Endothelial cell of umbilical vein (primary cell): Measurements from ENCODE around the gene KCNMA1. TPM values are rescaled to one million over a fixed set of nuclear protein-coding genes. Genes with fewer than 3 reads are reported as not detected.

Experiments used
- BruUV-seq: library from RNA; stranded (reverse); fragments of 400-500 nt; replicated peaks from 2 replicates; lab custom pipeline; 2021; lab: Mats Ljungman, UMichigan
- CTCF ChIA-PET: fragments of 300-600, 350-600 bp; sonication (Branson Sonifier 250); formaldehyde crosslinking; loops from one replicate; lab custom pipeline; 2021; ENCODE audit warnings: antibody characterized with exemption, inconsistent platforms; lab: Charles Lee
- POLR2A ChIA-PET: fragments of 300-600, 350-600 bp; sonication (Branson Sonifier 250); formaldehyde crosslinking; loops from one replicate; lab custom pipeline; 2021; ENCODE audit warnings: antibody characterized with exemption, inconsistent platforms; lab: Charles Lee
- DNase-seq: peaks from one replicate; pipeline ENCODE4 v3.0.0-alpha.2; 2011; ENCODE audit warnings: low read depth, low spot score
- FAIRE-seq: peaks from 2 replicates; lab custom pipeline; 2011; peaks lifted over from hg19 to GRCh38; lab: Jason Lieb, UNC
- H2AFZ ChIP-seq: 2 replicates; pipeline ENCODE4 v1.6.0; 2012; ENCODE audit warnings: low read depth, low read length, control low read depth, inconsistent platforms
- H3K27ac ChIP-seq: 2 replicates; pipeline ENCODE4 v1.5.1; 2011; ENCODE audit warnings: low read depth, mild to moderate bottlenecking, control low read depth, low read length, moderate library complexity; ENCODE audit not compliant: insufficient read depth
- H3K27me3 ChIP-seq, 2 experiments: 2 replicates each; pipeline versions ENCODE4 v1.6.0 to v1.6.1; 2011; ENCODE audit warnings: low read length in 2 of 2, mixed read lengths in 1 of 2; ENCODE audit not compliant: control insufficient read depth in 2 of 2, insufficient read depth in 2 of 2
- H3K36me3 ChIP-seq, 2 experiments: 2 replicates in 1 of 2; 3 replicates in 1 of 2; pipeline ENCODE4 v1.5.1; 2011; ENCODE audit warnings: low read length in 2 of 2, mild to moderate bottlenecking in 1 of 2, moderate library complexity in 1 of 2; ENCODE audit not compliant: control insufficient read depth in 2 of 2, insufficient read depth in 2 of 2; ENCODE audit errors: extremely low read depth in 1 of 2
- H3K4me1 ChIP-seq: 3 replicates; pipeline ENCODE4 v1.5.1; 2011; ENCODE audit warnings: mild to moderate bottlenecking, low read length; ENCODE audit not compliant: control insufficient read depth, insufficient read depth; ENCODE audit errors: extremely low read depth
- H3K4me2 ChIP-seq: 2 replicates; pipeline ENCODE4 v1.6.1; 2011; ENCODE audit warnings: low read length, control low read depth, mixed read lengths; ENCODE audit not compliant: insufficient read depth
- H3K4me3 ChIP-seq, 3 experiments: fragments of 200-600 bp in 1 of 3; sonication (generic), shearing (Covaris generic) in 1 of 3; replicated peaks in 1 of 3; 2 replicates each; pipeline ENCODE4 v1.5.1; 2011 to 2016; ENCODE audit warnings: control low read depth in 3 of 3, low read length in 3 of 3, mild to moderate bottlenecking in 2 of 3, inconsistent platforms in 1 of 3, low read depth in 1 of 3, moderate library complexity in 1 of 3; ENCODE audit not compliant: insufficient read depth in 1 of 3
- H3K79me2 ChIP-seq: 2 replicates; pipeline ENCODE4 v1.6.0; 2012; ENCODE audit warnings: low read length, inconsistent platforms; ENCODE audit not compliant: control insufficient read depth, insufficient read depth
- H3K9ac ChIP-seq: replicated peaks from 2 replicates; pipeline ENCODE3; 2011; ENCODE audit warnings: low read length, control low read depth; ENCODE audit not compliant: insufficient read depth; ENCODE audit errors: extremely low read depth
- H3K9me1 ChIP-seq: replicated peaks from 3 replicates; pipeline ENCODE4 v1.6.0; 2011; ENCODE audit warnings: mild to moderate bottlenecking, low read length; ENCODE audit not compliant: control insufficient read depth, insufficient read depth; ENCODE audit errors: extremely low read depth
- H3K9me3 ChIP-seq: replicated peaks from 2 replicates; pipeline ENCODE4 v1.5.1; 2012; ENCODE audit warnings: low read length, inconsistent platforms; ENCODE audit not compliant: control insufficient read depth, insufficient read depth
- H4K20me1 ChIP-seq: replicated peaks from 2 replicates; pipeline ENCODE3; 2011; ENCODE audit warnings: mild to moderate bottlenecking, low read length; ENCODE audit not compliant: control insufficient read depth, insufficient read depth; ENCODE audit errors: extremely low read depth
- CTCF ChIP-seq, 2 donors: IDR thresholded peaks; 1 replicate in 1 of 2; 2 replicates in 1 of 2; pipeline ENCODE4 v1.5.1; 2011; ENCODE audit warnings: low read length in 2 of 2, mild to moderate bottlenecking in 2 of 2, moderate library complexity in 2 of 2, control low read depth in 1 of 2, inconsistent platforms in 1 of 2, low read depth in 1 of 2; ENCODE audit not compliant: insufficient read depth in 1 of 2; ENCODE audit errors: extremely low read depth in 1 of 2
- EZH2 ChIP-seq: IDR thresholded peaks from 2 replicates; pipeline ENCODE4 v1.6.1; 2012; ENCODE audit warnings: borderline replicate concordance, low read depth, mild to moderate bottlenecking, moderate library complexity, low read length, inconsistent platforms; ENCODE audit not compliant: severe bottlenecking
- FOS ChIP-seq: IDR thresholded peaks from 2 replicates; pipeline ENCODE4 v1.6.1; 2011; ENCODE audit warnings: mild to moderate bottlenecking, low read length, moderate library complexity, borderline replicate concordance; ENCODE audit not compliant: insufficient read depth
- GATA2 ChIP-seq: IDR thresholded peaks from 2 replicates; pipeline ENCODE4 v1.7.0; 2011; ENCODE audit warnings: low read depth, mild to moderate bottlenecking, moderate library complexity, mixed read lengths, low read length; ENCODE audit not compliant: insufficient read length, insufficient read depth
- JUN ChIP-seq: IDR thresholded peaks from 2 replicates; pipeline ENCODE4 v1.6.1; 2011; ENCODE audit warnings: borderline replicate concordance, low read depth; ENCODE audit not compliant: insufficient read length, insufficient read depth
- MYC ChIP-seq: IDR thresholded peaks from one replicate; pipeline ENCODE4 v1.6.1; 2011; ENCODE audit warnings: mild to moderate bottlenecking, low read depth, low read length
- POLR2A ChIP-seq: IDR thresholded peaks from 2 replicates; pipeline ENCODE4 v1.6.1; 2012; ENCODE audit warnings: low read depth, mild to moderate bottlenecking, control low read depth, low read length
- POLR2AphosphoS5 ChIP-seq: IDR thresholded peaks from 2 replicates; pipeline ENCODE4 v1.6.1; 2012; ENCODE audit warnings: low read depth, mild to moderate bottlenecking, control low read depth, low read length, moderate library complexity; ENCODE audit not compliant: insufficient read depth
- dilution Hi-C: fragments of 300-500 bp; cut with MboI; formaldehyde crosslinking; loops from one replicate; pipeline ENCODE4 v1.15.0; 2019; ENCODE audit warnings: low sequenced_read_pairs; ENCODE audit not compliant: extremely low pct_ligation_motif_present
- intact Hi-C: fragments of 100-400 bp; cut with micrococcal nuclease; formaldehyde crosslinking; loops from one replicate; pipeline ENCODE4 v1.10.0; 2022
- polyA plus RNA-seq, 4 experiments: library from polyadenylated mRNA; depleted of rRNA in 3 of 4; stranded (reverse) in 3 of 4; unstranded in 1 of 4; fragments of >200 nt; gene quantifications; 2 replicates each; pipeline versions ENCODE4 v1.2.1 to v1.2.3, GENCODE V29; 2011 to 2012; ENCODE audit warnings: missing spikeins in 1 of 4
- total RNA-seq: library from RNA; stranded (reverse); gene quantifications from 2 replicates; pipeline ENCODE4 v1.2.3, GENCODE V29; 2021
- TF ChIP-seq, protein P1 (sequence below): IDR thresholded peaks from 2 replicates; pipeline ENCODE4 v1.6.1; 2011; ENCODE audit not compliant: insufficient read depth, insufficient read length

Gene KCNMA1
- total and polyA plus RNA-seq, 2 donors (not counting 3 experiments of a cell fraction or from before 2014, with no cell fraction given), result 0.10 to 0.82 TPM

DNA sequence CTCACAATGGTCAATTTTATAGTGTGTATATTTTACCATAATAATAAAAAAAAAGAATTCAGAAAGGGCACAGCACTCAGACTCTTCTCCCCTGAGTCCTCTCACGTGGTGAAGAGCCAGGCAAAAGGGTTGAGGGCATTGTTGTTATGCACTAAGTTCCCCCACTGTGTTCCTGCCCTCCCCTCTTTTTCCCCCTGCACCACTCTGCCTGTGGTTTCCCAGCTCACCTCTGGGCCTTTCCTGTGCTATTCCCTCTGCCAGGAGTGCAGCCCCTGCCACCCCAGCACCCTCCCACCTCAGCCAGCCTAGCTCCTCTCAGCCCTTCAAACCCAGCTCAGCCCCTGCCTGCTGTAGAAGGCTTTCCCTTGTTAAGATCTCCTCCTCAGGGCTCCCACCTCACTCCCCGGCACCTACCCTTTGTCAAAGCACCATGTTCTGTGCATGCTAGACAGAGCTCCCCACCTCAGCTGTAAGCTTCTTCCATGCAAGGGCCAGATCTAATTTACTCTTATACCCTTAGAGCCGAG, 108.5 kb downstream of the KCNMA1 start:
- Histone ChIP-seq H3K9me3 (no peaks in the 10 kb centered on the region), H3K9ac (no peak overlapping the region), H3K4me2 (no peak overlapping the region), H3K27me3 (no peaks in the 10 kb centered on the region), H2AFZ (no peak overlapping the region), H3K79me2 (no peaks in the 10 kb centered on the region), H3K9me1 (no peaks in the 10 kb centered on the region), H3K4me3 (no peak overlapping the region), H3K27ac (no peak overlapping the region), H3K4me1 (peaks cover 6% of the 10 kb centered on the region), H3K36me3 (no peaks in the 10 kb centered on the region), H4K20me1 (no peaks in the 10 kb centered on the region)
- FAIRE-seq (no peak), DNase-seq (no peak)
- POLR2A ChIA-PET, result no interaction called here
- TF ChIP-seq, protein P1, sequence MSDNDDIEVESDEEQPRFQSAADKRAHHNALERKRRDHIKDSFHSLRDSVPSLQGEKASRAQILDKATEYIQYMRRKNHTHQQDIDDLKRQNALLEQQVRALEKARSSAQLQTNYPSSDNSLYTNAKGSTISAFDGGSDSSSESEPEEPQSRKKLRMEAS, result no peak
- TF ChIP-seq GATA2 (no peak), POLR2A (no peak), FOS (no peak), POLR2AphosphoS5 (no peak), MYC (no peak), CTCF (IDR thresholded peaks at IDR 0.05; ENCODE audit: extremely low read depth in 1 of 2, insufficient read depth in 1 of 2, low read depth in 1 of 2, low read length in 2 of 2) (no peak), EZH2 (no peak), JUN (no peak)
- CTCF ChIA-PET, result no interaction called here
- dilution Hi-C loops, result no loop called here
- intact Hi-C loops, result no loop called here
- BruUV-seq, result no TSS peak
